IMR-90 (cell line): Measurements from ENCODE around the gene BPGM. TPM values are rescaled to one million over a fixed set of nuclear protein-coding genes. Genes with fewer than 3 reads are reported as not detected.

Source experiments
- ATAC-seq: fragments of 200-7000 bp; cut with Tn5 transposase; 2 replicates; pipeline ENCODE4 v1.9.1; 2020; ENCODE audit warnings: low read depth, mild to moderate bottlenecking, moderate library complexity
- BruUV-seq: library from RNA; stranded (reverse); fragments of 400-500 nt; replicated peaks from 2 replicates; lab custom pipeline; 2021; lab: Mats Ljungman, UMichigan
- CTCF ChIA-PET: fragments of 300-600 bp; formaldehyde crosslinking; extraction: SDS; loops from one replicate; lab custom pipeline; 2021; ENCODE audit warnings: antibody characterized with exemption; lab: Yijun Ruan, JAX
- POLR2A ChIA-PET: fragments of 300-600 bp; sonication (Branson Sonifier 250); formaldehyde crosslinking; loops from one replicate; lab custom pipeline; 2022; ENCODE audit warnings: antibody characterized with exemption; ENCODE audit not compliant: unreplicated experiment; lab: Charles Lee
- DNase-seq: peaks from one replicate; pipeline ENCODE4 v3.0.0; 2013
- H2AFZ ChIP-seq: replicated peaks from 2 replicates; pipeline ENCODE3; 2013; ENCODE audit warnings: low read length, mild to moderate bottlenecking; ENCODE audit not compliant: poor library complexity
- H2AK5ac ChIP-seq: 2 replicates; pipeline ENCODE4 v1.6.1; 2013; ENCODE audit warnings: low read depth, low read length, inconsistent platforms
- H2AK9ac ChIP-seq: replicated peaks from 2 replicates; pipeline ENCODE3; 2013; ENCODE audit warnings: mild to moderate bottlenecking, low read depth, low read length, moderate library complexity; ENCODE audit not compliant: poor library complexity
- H2BK120ac ChIP-seq: 2 replicates; pipeline ENCODE4 v1.6.1; 2013; ENCODE audit warnings: low read depth, low read length, inconsistent platforms
- H2BK15ac ChIP-seq: 3 replicates; pipeline ENCODE4 v1.6.1; 2013; ENCODE audit warnings: low read depth, low read length, inconsistent platforms
- H2BK20ac ChIP-seq: 2 replicates; pipeline ENCODE4 v1.6.1; 2013; ENCODE audit warnings: low read depth, mild to moderate bottlenecking, inconsistent platforms, low read length, moderate library complexity
- H2BK5ac ChIP-seq: 2 replicates; pipeline ENCODE4 v1.6.1; 2013; ENCODE audit warnings: mild to moderate bottlenecking, low read depth, low read length, inconsistent platforms; ENCODE audit not compliant: poor library complexity, severe bottlenecking
- H3K14ac ChIP-seq: replicated peaks from 2 replicates; pipeline ENCODE4 v1.6.1; 2013; ENCODE audit warnings: low read depth, low read length, inconsistent platforms
- H3K18ac ChIP-seq: 2 replicates; pipeline ENCODE4 v1.6.1; 2013; ENCODE audit warnings: low read depth, low read length, control low read depth
- H3K23ac ChIP-seq: 2 replicates; pipeline ENCODE4 v1.6.1; 2013; ENCODE audit warnings: low read depth, low read length, inconsistent platforms
- H3K27ac ChIP-seq: 2 replicates; pipeline ENCODE4 v1.5.1; 2013; ENCODE audit warnings: mild to moderate bottlenecking, control low read depth, low read length; ENCODE audit not compliant: insufficient read depth
- H3K27me3 ChIP-seq: 2 replicates; pipeline ENCODE4 v1.6.1; 2013; ENCODE audit warnings: low read length; ENCODE audit not compliant: control insufficient read depth, insufficient read depth
- H3K36me3 ChIP-seq: 2 replicates; pipeline ENCODE4 v1.6.1; 2013; ENCODE audit warnings: low read length, mixed read lengths; ENCODE audit not compliant: control insufficient read depth, insufficient read depth
- H3K4ac ChIP-seq: 2 replicates; pipeline ENCODE4 v1.6.1; 2013; ENCODE audit warnings: low read depth, low read length, inconsistent platforms
- H3K4me1 ChIP-seq: 2 replicates; pipeline ENCODE4 v1.6.1; 2013; ENCODE audit warnings: low read length, mixed read lengths; ENCODE audit not compliant: control insufficient read depth, insufficient read depth
- H3K4me2 ChIP-seq: 2 replicates; pipeline ENCODE4 v1.6.1; 2013; ENCODE audit warnings: low read depth, mild to moderate bottlenecking, control low read depth, low read length, moderate library complexity
- H3K4me3 ChIP-seq: 2 replicates; pipeline ENCODE4 v1.5.1; 2013; ENCODE audit warnings: low read depth, mild to moderate bottlenecking, control low read depth, low read length, moderate library complexity; ENCODE audit not compliant: insufficient read depth
- H3K56ac ChIP-seq: 2 replicates; pipeline ENCODE4 v1.6.1; 2013; ENCODE audit warnings: low read length, inconsistent platforms; ENCODE audit not compliant: insufficient read depth; ENCODE audit errors: extremely low read depth
- H3K79me1 ChIP-seq, 2 experiments: 2 replicates each; pipeline ENCODE4 v1.6.1; 2013; ENCODE audit warnings: low read length in 2 of 2, inconsistent platforms in 1 of 2, low read depth in 1 of 2
- H3K9ac ChIP-seq: 2 replicates; pipeline ENCODE4 v1.6.1; 2013; ENCODE audit warnings: low read depth, low read length, control low read depth
- H3K9me1 ChIP-seq: 2 replicates; pipeline ENCODE4 v1.6.1; 2013; ENCODE audit warnings: low read length, inconsistent platforms; ENCODE audit not compliant: insufficient read depth
- H3K9me3 ChIP-seq: 2 replicates; pipeline ENCODE4 v1.6.1; 2013; ENCODE audit warnings: low read length; ENCODE audit not compliant: control insufficient read depth, insufficient read depth
- H4K20me1 ChIP-seq: 2 replicates; pipeline ENCODE4 v1.6.1; 2013; ENCODE audit warnings: low read length, inconsistent platforms; ENCODE audit not compliant: insufficient read depth
- H4K5ac ChIP-seq: 2 replicates; pipeline ENCODE4 v1.6.1; 2013; ENCODE audit warnings: mild to moderate bottlenecking, low read depth, low read length, control low read depth
- H4K8ac ChIP-seq, 2 experiments: 2 replicates each; pipeline ENCODE4 v1.6.1; 2013; ENCODE audit warnings: low read depth in 2 of 2, low read length in 2 of 2, control low read depth in 1 of 2, inconsistent platforms in 1 of 2
- H4K91ac ChIP-seq: 2 replicates; pipeline ENCODE4 v1.6.1; 2013; ENCODE audit warnings: low read depth, low read length, inconsistent platforms; ENCODE audit not compliant: insufficient read depth
- CHD1 ChIP-seq: IDR thresholded peaks from 2 replicates; pipeline ENCODE4 v1.6.1; 2012; ENCODE audit warnings: low read depth, low read length, improper control_type of control experiment
- WGBS, 2 experiments: methylation state at CpG; one replicate each; pipeline versions ENCODE4 v1.1.5 to v1.1.7; 2013; ENCODE audit warnings: missing lambda C conversion rate in 2 of 2; ENCODE audit not compliant: insufficient read length in 1 of 2; ENCODE audit errors: extremely low coverage in 2 of 2; 5-methylcytosine and 5-hydroxymethylcytosine counted together
- dilution Hi-C: fragments of 300-500 bp; cut with HindIII; formaldehyde crosslinking; loops from one replicate; pipeline ENCODE4 v1.14.3; 2018; ENCODE audit warnings: low sequenced_read_pairs; ENCODE audit not compliant: unreplicated experiment
- in situ Hi-C: fragments of 300-500 bp; cut with MboI; formaldehyde crosslinking; loops from 3 replicates; pipeline ENCODE4 v1.14.3; 2019; ENCODE audit warnings: low sequenced_read_pairs, inconsistent platforms, mixed read lengths
- intact Hi-C: fragments of 100-400 bp; cut with micrococcal nuclease; formaldehyde crosslinking; loops from 2 replicates; pipeline ENCODE4 v1.10.0; 2022
- polyA plus RNA-seq, 3 experiments: library from polyadenylated mRNA; depleted of rRNA; stranded (reverse); fragments of >200 nt; gene quantifications; 2 replicates each; pipeline ENCODE4 v1.2.3, GENCODE V29; 2012; ENCODE audit warnings: low replicate concordance in 1 of 3
- total RNA-seq: library from RNA; depleted of rRNA; stranded (reverse); fragments of >200 nt; gene quantifications from 2 replicates; pipeline ENCODE4 v1.2.3, GENCODE V29; 2012

BPGM gene
- total and polyA plus RNA-seq, 2 of the 4 experiments (the other 2 are of a cell fraction) = 18.8 to 20.0 TPM

GRCh38 chr7:134694767-134695166, 48.1 kb downstream of the BPGM start:
- Histone ChIP-seq H3K23ac (peak overlapping the region; percentile 29; the same call in 1 of the 2 replicates), H3K4me2 (no peak overlapping the region), H2AFZ (no peak overlapping the region), H2BK15ac (no peak overlapping the region; the same call in 2 of the 3 replicates), H2BK120ac (peak overlapping the region; percentile 54; the same call in 1 of the 2 replicates), H3K4me1 (peaks cover 27% of the 10 kb centered on the region), H3K9me1 (peaks cover 16% of the 10 kb centered on the region), H3K18ac (peak overlapping the region; percentile 77), H3K9ac (no peak overlapping the region), H3K56ac (no peak overlapping the region), H3K14ac (peak overlapping the region; percentile 42), H4K8ac (peak overlapping the region in 1 of 2 experiments; percentile 20; a peak in 2 of 4 replicates), H2AK9ac (no peak overlapping the region), H3K4me3 (no peak overlapping the region), H3K4ac (peak overlapping the region; percentile 50; the same call in 1 of the 2 replicates), H2AK5ac (peak overlapping the region; percentile 73; the same call in 1 of the 2 replicates), H3K27me3 (no peaks in the 10 kb centered on the region), H4K5ac (peak overlapping the region; percentile 73), H2BK5ac (no peak overlapping the region), H3K79me1 (peaks cover 0 to 20% of the 10 kb centered on the region in 2 experiments; a peak in 3 of 4 replicates), H2BK20ac (peak overlapping the region; percentile 53), H3K9me3 (no peaks in the 10 kb centered on the region), H3K27ac (peak overlapping the region; percentile 25; the same call in 1 of the 2 replicates), H4K91ac (peak overlapping the region; percentile 6; the same call in 1 of the 2 replicates), H4K20me1 (no peaks in the 10 kb centered on the region), H3K36me3 (no peaks in the 10 kb centered on the region)
- no peak for DNase-seq
- CTCF ChIA-PET = interaction anchor here (1.3 kb wide), 1 partner anchor 17 kb away, joined by 3 read pairs; no protein-coding TSS in a partner anchor
- dilution Hi-C loops (no loop called here), in situ Hi-C loops (loop anchor here (5.0 to 25.0 kb wide), 2 partner anchors 78 to 868 kb away; partner anchors contain the start of gene NUP205), intact Hi-C loops (loop anchor here (5.0 kb wide), 1 partner anchor 133 kb away; no protein-coding TSS in a partner anchor)
- BruUV-seq = no TSS peak
- ATAC-seq = no peak
- WGBS, 2 experiments = no CpG with 5 or more reads among the region's 2 CpGs
- TF ChIP-seq CHD1 = no peak
- POLR2A ChIA-PET = no interaction called here
